HEK293T (cell line): ENCODE results near the gene CHRND.

ENCODE experiments used
- ARNT ChIP-seq: fragments of 450-650 bp; IDR thresholded peaks from 2 replicates; pipeline ENCODE4 v1.6.1; 2017; ENCODE audit warnings: mild to moderate bottlenecking
- BHLHE40 ChIP-seq: fragments of 450-650 bp; IDR thresholded peaks from 2 replicates; pipeline ENCODE4 v1.6.1; 2016; ENCODE audit warnings: mild to moderate bottlenecking, moderate library complexity, borderline replicate concordance
- CTBP1 ChIP-seq: fragments of 450-650 bp; IDR thresholded peaks from 2 replicates; pipeline ENCODE4 v1.6.1; 2016; ENCODE audit warnings: borderline replicate concordance
- ELF4 ChIP-seq: fragments of 450-650 bp; IDR thresholded peaks from 2 replicates; pipeline ENCODE4 v1.6.1; 2017; ENCODE audit warnings: antibody characterized with exemption
- FOXA1 ChIP-seq: fragments of 450-650 bp; IDR thresholded peaks from 2 replicates; pipeline ENCODE4 v1.6.1; 2016; ENCODE audit warnings: mild to moderate bottlenecking
- FOXK2 ChIP-seq: fragments of 450-650 bp; IDR thresholded peaks from 2 replicates; pipeline ENCODE4 v1.6.1; 2016; ENCODE audit warnings: mild to moderate bottlenecking
- FOXM1 ChIP-seq: fragments of 450-650 bp; IDR thresholded peaks from 2 replicates; pipeline ENCODE4 v1.6.1; 2017; ENCODE audit warnings: mild to moderate bottlenecking, borderline replicate concordance
- HDGF ChIP-seq: fragments of 450-650 bp; IDR thresholded peaks from 2 replicates; pipeline ENCODE4 v1.6.1; 2017; ENCODE audit warnings: antibody characterized with exemption, borderline replicate concordance
- LEF1 ChIP-seq: fragments of 450-650 bp; IDR thresholded peaks from 2 replicates; pipeline ENCODE4 v1.6.1; 2017; ENCODE audit warnings: mild to moderate bottlenecking, borderline replicate concordance
- NFRKB ChIP-seq: fragments of 450-650 bp; IDR thresholded peaks from 2 replicates; pipeline ENCODE4 v1.6.1; 2016; ENCODE audit warnings: mild to moderate bottlenecking, moderate library complexity
- PKNOX1 ChIP-seq: fragments of 450-650 bp; IDR thresholded peaks from 2 replicates; pipeline ENCODE4 v1.6.1; 2016
- SP1 ChIP-seq: fragments of 450-650 bp; IDR thresholded peaks from 2 replicates; pipeline ENCODE4 v1.6.1; 2017
- SUZ12 ChIP-seq: fragments of 450-650 bp; IDR thresholded peaks from 2 replicates; pipeline ENCODE4 v1.6.1; 2016; ENCODE audit warnings: mild to moderate bottlenecking
- ZNF384 ChIP-seq: fragments of 450-650 bp; IDR thresholded peaks from 2 replicates; pipeline ENCODE4 v1.6.1; 2016

GRCh38 chr2:232485757-232486557 lies 40.0 kb upstream of the CHRND start:
- no peak for TF ChIP-seq ARNT
- no peak for TF ChIP-seq SP1
- TF ChIP-seq ELF4 = no peak
- TF ChIP-seq FOXM1 = no peak
- TF ChIP-seq FOXK2 = no peak
- no peak for TF ChIP-seq NFRKB
- no peak for TF ChIP-seq CTBP1
- no peak for TF ChIP-seq HDGF
- TF ChIP-seq SUZ12 = no peak
- no peak for TF ChIP-seq LEF1
- TF ChIP-seq BHLHE40 = no peak
- TF ChIP-seq FOXA1 = no peak
- TF ChIP-seq ZNF384 = no peak
- TF ChIP-seq PKNOX1 = no peak
